HG02973 (cell line): ENCODE results near the gene OGFR.

Source experiments
- ATAC-seq: cut with Tn5 transposase; IDR thresholded peaks from one replicate; pipeline ENCODE4 v1.9.1; 2021; ENCODE audit warnings: moderate library complexity; ENCODE audit not compliant: unreplicated experiment

OGFR gene

DNA sequence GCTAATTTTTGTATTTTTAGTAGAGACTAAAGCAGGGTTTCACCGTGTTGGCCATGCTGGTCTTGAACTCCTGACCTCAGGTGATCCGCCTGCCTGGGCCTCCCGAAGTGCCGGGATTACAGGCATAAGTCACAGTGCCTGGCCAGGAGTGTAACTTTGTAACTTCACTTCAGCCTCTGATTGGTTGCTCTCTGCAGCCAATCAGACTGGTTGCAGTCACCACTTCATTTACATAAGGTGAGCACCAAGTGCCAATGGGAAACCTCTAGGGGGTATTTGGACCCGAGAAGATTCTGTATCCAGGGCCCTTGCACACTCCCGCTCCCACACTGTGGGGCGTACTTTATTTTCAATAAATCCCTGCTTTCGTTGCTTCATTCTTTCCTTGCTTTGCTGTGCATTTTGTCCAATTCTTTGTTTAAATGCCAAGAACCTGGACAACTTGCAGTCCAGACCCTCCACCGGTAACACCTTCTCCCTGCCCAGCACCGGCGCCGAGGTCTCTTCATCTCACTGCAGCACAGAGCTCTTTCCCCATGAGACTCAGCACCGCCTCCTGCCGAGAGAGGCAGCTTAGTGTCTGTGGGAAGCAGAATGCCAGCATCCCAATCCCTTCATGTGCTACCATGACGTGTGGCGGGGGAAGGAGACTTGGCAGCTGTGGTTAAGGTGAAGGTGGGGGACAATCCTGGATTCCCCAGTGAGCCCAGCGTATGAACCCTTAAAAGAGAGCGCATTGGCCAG is 22.3 kb upstream of the OGFR start:
- ATAC-seq, result no peak

DNA sequence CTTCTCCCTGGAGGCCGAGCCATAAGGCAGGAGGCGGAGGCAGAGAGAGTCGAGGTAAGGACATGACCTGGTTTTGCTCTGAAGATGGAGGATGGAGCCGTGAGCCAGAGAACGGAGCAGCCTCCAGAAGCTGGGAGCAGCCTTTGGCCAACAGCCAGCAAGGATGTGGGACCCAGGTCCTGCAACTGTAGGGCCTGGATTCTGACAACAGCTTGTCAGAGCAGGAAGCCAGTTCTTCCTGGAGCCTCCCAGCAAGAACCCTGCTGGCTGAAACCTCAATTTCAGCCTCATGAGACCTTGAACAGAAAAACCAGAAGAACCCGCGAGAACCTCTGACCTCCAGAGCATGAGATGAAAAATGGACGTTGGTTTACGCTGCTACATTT is 21.7 kb upstream of the OGFR start:
- ATAC-seq, result no peak

DNA sequence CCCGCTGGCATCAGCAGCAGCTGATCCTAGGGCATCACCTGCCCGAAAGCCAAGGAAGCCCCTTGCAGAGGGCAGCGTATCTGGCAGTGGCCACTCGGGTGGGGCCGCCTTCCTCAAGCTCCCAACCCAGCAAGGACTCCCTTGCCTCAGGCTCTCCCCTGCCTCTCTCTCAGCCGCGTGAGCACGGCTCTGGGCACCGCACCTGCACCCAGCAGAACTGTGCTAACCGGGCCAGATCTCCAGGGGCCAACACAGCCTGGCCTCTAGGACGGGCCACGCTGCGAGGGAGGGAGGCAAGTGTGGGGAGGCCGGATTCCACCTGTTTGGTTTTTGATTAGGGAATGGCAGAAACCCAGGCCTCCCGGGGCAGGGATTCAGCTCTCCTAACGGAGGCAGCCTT is 20.1 kb upstream of the OGFR start:
- ATAC-seq, result no peak

DNA sequence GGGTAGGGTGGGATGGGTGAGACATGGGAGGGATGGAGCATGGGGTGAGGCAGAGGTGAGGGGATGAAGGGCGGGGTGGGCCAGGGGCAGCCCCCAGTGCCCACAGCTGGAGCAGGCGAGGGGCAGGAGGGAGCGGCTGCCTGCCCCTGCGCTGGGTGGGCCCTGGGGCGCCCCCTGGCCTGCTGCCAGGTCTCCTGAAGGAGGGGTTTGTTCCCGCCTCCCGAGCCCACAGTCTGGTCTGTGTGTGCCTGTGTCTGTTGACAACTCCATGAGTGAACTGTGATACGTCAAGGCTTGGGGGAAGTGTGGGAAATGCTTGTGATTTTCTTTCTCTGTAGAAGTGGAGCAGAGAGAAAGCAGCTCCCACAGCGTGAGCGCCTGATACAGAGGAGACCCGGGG is 19.2 kb upstream of the OGFR start:
- ATAC-seq, result no peak

DNA sequence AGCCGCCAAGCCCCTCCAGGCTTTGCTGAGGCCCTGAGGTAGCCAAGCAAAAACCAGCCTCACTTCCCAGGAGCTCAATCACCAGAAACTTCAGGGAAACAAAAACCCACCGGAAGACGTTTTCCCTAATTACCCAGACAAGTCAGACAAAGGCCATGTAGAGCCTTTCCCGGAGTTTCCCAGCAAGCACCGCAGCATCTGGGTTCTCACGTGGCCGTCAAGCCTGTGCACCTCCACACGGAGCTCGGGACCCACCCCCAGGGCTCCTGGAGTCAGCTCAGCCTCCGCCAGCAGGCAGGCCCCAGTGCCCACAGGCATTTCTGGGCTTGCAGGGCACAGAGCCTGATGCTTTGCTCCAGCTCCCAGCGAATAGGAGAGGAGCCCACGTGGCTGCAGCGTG is 18.5 kb upstream of the OGFR start:
- ATAC-seq, result no peak

DNA sequence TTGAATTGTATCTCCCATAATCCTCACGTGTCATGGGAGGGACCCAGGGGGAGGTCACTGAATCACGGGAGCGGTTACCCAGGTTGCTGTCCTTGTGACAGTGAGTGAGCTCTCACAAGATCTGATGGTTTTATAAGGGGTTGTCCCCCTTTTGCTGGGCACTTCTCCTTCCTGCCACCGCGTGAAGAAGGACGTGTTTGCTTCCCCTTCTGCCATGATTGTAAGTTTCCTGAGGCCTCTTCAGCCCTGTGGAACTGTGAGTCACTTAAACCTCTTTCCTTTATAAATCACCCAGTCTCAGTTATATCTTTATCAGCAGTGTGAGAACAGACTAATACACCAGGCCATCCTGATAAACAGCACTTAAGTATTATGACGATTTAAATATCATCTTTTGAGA is 17.3 kb upstream of the OGFR start:
- ATAC-seq, result no peak

DNA sequence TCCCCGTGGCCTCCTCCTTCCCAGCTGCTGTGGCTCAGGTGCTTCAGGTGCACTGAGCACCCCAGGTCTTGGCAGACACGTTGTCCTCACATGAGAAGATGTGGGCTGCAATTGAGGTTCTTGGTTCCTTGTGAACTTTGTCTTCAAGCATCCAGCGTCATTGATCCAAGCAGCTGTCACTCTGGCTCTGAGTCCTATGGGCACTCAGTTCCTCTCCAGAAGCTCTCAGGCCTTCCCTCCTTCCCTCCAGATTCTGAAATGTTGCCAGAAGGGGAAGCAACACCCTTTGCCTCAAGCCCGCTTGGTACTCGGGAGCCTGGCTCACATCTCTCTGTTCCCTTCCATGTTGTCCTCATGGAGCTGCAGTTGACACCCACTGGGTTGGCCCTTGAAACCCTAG is 16.8 kb upstream of the OGFR start:
- no peak for ATAC-seq

DNA sequence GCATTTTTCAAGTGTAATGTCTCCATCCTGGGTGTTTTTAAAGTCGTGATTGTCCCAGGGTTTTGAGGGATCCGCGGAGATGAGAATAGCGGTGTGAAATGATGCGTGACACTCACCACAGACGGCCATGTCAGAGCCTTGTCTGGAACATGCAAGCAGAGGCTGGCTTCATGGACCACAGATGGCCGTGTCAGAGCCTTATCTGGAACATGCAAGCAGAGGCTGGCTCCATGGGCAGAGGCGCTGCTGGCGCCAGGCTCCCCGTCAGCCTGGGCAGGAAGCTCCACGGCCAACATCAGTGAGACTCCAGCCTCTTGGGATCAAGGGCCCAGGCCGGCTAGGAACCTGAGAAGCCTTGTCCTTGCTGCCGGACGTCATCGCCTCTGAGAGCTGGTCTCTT is 16.0 kb upstream of the OGFR start:
- no peak for ATAC-seq

DNA sequence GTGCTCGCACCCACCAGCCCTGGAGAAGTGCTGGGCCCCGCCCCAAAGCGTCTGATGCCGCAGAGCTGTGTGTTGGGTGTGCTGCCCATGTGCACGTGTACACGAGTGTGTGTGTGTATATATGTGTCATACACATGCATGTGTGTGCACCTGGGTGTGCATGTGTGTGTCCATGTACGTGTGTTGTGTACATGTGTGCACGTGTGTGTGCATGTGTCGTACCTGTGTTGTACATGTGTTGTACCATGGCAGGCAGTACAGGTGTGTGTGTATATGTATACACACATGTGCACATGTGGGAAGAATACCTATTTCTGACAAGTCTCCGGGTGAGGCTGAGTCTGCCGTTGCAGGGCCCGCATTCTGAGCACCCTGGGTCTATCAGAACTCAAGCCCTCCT is 14.6 kb upstream of the OGFR start:
- ATAC-seq, result no peak

DNA sequence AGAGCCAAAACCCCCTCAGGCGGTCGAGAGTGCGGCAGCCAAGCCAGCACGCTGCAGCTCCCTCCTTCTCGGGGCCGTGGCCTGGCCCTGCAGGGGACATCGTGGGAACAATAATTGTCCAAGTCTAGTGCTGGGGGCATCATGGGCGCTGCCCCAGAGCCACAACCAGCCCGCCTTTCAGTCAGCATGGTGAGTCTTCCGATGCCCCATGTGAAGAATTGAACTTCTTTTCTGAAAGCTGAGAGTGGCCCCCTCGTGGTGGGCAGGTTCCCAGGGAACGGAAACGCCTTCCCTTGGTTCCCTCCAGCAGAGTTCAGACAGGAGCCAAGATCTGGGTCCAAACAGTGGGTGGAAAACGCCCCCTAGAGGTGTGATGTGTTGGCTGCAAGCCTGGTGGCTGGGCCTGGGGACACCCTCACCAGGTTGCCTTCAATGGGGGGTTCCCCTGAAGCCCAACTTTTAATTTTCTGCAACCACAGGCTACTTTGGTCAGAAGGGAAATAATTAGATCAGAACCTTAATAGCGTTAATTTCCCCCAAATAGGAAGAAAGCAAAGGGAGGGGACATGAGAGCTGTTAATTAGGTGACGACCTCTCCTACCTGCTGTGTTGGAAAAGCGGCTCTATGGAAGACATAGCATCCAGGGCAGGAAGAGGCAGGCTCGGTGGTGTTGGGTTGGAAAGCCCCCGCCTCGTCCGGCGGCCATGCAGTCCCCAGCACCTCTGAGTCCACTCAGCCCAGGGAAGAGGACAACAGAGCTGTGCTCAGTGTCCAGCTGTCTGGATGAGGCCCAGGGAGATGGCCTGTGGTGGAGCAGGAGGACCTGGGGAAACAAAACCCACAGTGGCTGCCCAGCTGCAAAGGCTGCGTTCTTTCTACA is 13.1 kb upstream of the OGFR start:
- ATAC-seq, result no peak

DNA sequence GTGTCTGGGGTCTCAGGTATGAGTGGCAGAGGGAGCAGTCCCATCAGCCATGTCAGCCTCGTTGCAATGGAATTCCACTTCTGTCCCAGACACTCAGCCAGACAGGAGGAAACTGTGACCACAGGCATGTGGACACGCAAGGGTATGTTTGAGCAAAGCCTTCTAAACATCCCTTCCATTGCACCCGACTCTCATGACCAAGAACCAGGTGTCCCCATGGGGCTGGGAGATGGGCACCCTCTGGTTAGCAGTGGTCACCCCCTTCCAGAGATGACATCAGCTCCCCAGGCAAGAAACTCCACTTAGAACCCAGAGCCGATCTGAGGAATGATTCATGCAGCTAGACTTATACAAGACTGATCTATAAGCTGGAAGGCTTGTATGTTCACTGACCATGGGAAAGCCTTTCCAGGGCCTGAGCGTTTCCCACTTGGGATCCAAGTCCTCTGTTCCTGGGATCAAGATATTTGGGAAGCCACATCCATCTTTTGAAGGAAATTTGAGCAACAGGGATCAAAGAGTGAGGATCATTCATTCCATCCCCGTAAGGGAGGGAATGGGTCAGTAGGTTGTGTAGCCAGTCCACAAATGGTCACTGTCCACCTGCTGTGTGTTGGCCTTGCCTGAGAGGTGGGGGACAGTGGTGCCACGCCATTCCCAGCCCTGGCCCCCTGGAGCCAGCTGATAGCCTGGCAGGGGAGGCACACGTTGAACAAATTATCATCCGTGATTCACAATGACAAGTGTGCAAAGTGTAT is 12.3 kb upstream of the OGFR start:
- no peak for ATAC-seq

DNA sequence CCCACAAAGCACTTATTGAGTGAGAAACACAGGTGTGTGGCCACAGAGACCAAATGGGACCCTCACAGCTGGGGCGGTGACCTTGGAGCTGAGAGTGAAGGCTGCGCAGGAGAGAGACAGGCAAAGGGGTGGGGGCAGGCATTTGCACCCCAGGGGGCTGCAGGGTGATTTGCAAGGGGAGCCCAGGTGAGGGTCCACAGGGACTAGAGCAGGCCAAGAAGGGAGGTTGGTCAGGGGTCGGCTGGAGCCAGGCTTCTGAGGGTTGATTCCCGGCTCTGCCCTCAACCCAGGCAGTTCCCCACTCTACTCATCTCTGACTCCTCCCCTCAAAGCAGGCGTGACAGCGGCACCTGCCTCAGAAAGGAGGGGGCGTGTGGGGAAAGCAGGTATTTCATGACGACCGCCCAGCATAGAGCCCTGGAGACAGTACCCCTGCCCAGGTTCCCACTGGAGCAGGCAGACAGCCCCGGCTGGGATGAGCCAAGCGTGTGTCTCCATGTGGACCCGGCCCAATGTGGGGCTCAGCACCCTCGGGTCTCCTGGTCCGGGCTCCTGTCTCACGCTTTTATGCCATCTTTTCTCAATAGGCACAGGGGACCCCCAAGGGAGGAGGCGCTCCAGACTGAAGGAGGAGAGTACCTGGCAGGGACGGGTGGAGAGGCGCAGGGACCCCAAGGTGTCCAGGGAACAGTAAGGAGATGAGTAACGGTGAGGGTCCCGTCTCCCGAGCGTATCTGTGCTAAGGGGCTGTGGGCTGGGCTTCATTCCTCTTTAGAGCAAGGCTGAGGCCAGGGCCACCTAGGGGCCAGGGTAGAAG is 11.5 kb upstream of the OGFR start:
- no peak for ATAC-seq

DNA sequence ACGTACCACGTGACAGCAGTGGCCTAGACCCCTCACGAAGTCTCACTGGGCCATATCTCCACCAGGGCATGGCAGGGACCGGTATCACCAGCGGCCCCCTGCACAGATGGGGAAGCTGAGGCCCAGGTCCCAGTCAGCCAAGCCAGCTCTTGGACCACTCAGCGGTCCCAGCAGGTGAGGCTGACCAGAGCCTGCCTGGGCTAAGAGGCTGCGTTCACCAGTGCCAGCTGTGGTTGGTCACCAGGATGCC is 11.0 kb upstream of the OGFR start:
- no peak for ATAC-seq

DNA sequence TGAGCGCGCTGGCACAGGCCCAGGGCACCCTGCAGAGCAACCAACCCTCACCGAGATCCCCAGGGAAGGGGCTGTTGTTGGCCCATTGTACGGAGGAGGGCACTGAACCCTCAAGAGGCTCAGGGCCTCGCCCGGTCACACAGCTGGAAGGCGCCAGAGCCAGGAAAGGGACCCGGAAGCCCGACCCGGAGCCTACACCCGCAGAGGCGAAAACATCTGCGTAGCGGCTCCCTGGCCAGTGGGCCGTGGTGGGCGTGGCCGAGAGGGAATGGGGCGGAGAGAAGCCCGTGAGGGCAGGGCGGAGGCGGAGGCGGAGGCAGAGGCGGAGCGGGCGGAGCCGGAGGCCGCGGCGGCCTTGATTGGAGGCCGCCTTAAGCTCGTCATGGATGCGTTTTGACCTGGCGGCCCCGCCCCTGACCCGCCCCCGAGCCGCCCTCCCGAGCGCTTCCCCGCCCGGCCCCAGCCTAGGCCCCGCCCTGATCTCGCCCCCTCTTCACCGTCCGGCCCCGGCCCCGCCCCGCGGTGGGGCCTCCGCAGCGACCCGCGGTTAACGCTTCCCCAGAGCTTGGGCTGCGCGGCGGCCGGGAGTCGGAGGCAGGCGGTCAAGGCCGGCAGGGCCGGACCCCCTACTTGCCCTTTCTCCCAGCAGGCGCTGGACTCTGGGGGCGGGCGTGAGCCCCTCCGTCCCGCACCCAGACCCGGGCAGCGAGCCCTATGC is 10.5 kb upstream of the OGFR start:
- ATAC-seq, result peak; percentile 58

DNA sequence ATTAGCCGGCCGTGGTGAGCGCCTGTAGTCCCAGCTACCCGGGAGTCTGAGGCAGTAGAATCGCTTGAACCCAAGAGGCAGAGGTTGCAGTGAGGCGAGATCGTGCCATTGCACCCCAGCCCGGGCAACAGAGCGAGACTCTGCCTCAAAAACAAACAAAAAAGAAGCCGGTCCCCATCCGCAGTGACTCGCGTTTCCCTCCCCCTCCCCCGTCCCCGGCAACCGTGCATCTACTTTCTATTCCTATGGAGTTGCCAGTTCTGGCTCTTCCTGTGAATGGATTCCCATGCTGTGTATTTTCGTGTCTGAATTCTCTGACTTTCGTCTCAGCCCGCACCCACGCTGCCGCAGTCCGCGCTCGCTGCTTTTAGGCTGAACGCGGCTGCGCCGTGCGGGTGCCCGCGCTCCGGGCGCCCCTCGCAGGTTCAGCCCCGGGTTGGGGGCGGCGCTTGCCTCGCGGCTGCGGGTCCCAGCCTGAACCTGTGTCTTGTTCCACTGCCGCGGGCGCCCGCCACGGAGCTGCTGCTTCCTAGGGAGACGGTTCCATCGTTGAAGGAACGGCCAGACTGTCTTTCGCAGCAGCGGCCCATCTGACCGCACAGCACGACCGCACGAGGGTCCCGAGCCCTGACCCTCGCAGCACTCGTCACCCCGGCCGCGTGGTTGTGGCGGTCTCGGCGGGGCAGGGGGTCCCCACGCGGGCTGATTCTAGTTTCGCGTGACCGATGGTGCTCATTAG is 9.4 kb upstream of the OGFR start:
- ATAC-seq, result no peak

DNA sequence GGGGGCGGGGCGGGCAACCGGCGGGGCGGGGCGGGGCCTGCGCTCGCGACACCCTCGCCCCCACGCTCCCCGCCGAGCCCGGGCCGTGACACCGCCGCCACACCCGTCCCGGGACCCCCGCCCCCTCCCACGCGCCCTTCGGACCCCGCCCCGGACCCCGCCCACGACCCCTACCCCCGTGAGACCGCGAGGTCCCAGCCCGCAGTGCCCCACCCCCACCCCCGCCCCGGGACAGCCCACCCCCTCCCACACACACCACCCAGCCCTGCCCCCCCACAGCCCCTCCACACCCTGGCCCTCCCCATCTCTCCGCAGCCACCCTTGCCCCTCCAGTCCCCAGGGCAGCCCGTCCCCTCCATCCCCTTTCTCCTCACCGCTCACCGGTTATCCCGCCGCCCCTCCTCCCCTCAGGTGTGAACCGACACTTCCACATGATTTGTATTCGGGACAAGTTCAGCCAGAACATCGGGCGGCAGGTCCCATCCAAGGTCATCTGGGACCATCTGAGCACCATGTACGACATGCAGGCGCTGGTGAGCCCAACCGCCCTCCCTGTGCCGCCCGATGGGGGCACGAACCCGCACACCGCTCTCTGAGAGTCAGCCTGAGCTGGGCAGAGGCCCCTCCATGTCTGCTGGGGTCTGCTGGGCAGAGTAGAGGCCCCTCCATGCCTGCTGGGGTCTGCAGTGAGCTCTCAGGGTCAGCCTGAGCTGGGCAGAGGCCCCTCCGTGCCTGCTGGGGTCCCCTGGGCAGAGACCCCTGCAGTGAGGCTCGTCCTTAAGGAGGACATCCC is 7.7 kb upstream of the OGFR start:
- no peak for ATAC-seq

DNA sequence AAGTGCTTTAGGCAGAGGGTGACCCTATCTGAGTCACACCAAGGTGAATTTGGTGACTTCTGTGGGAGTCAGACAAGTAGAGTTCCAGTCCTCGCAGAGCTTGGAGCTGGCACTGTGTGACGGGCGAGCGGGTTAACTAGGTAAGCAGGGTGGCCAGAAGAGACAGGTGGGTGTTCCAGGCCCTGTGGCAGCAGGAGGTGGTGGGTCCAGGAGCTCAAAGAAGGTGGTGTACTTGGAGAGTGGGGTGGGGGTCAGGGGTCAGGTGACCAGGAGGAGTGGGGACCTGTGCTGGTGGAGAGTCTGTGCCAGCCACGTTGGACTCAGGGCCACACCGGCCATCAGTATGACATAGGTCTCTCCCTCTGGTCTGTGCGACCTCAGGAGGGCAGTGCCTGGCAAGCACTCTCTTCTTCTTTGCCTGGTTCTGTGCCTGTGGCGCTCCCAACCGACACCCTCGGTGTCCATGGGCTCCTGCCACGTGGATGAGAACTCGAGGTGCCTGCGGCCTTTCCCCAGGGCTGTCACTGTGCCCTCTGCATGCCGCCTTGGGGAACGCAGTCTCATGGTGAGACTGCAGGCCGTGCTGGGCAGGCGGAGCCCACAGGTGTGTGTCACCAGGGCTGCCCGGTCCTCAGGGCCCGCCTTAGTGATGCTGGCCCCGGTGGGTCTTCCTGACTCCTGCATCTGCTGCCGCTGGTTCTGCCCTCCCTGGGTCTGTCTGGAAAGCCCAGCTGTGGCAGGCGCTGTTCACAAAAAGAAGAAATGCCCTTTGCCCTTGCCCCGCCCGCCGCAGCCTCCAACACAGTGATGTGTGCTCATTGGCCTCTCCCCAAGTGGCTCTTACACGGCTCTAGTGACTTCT is 6.7 kb upstream of the OGFR start:
- no peak for ATAC-seq

DNA sequence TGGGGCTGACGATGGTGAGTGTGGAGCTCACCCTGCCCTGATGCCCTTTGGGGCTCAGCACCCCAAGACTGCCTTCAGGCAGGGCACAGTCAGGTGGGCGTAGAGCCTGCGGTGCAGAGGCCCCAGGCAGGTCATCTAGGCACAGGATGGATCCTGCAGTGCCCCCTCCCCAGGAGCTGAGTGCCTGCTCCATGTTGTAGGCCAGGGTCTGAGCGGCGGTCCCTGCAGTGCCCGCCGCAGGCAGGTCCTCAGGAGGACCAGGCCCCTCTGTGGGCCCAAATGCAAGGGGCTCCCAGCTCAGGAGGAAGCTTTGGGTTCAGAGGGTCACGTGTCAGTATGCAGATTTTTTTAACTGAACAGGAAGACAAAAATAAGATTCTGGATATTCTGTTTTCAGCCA is 5.6 kb upstream of the OGFR start:
- ATAC-seq, result no peak
